Measurements from ENCODE around the gene GP9.
"Not testable (repeated sequence)": the region's sequence is repeated elsewhere in the genome, so short reads cannot be mapped to it uniquely, and the experiment has no call there.

GP9 gene

DNA sequence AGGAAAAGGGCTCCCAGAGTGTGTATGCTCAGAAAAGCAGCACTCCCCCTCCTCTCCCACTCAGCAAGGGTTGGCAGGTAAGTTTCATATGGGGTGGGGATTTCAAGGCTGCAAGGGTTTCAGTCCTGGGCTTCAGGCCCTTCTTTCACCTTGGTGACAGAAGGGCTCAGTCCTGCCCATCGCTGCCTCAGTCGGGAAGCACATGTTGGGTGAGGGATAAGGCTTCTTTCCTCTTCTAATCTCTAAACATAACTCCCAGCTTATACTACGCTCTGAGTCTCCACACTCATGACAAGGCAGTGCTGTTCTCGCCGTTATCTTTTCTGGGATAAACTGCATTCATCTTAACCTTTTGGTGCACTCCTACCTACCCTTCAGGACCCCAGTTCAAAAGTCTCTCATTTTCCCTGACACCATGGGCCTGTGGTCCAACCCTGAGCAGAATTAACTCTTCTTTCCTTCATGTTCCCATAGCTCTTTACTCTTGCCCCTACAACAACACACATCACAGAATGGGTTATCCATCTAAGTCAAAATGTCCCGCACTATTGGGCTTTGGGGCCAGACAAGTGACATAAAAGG, 44.0 kb downstream of the GP9 start:
- Histone ChIP-seq H3K4me1 (ENCODE audit: control insufficient read depth in 1 of 2, insufficient read depth in 1 of 2, low read depth in 1 of 2, low read length in 1 of 2) (no peaks in the 10 kb centered on the region), H3K27ac (no peak overlapping the region), H3K4me3 (ENCODE audit: low read depth in 1 of 2, low read length in 1 of 2) (no peak overlapping the region), H3K9me3 (no peaks in the 10 kb centered on the region), H3K27me3 (no peaks in the 10 kb centered on the region), H3K36me3 (peaks cover 78% of the 10 kb centered on the region)
- TF ChIP-seq, protein P1, sequence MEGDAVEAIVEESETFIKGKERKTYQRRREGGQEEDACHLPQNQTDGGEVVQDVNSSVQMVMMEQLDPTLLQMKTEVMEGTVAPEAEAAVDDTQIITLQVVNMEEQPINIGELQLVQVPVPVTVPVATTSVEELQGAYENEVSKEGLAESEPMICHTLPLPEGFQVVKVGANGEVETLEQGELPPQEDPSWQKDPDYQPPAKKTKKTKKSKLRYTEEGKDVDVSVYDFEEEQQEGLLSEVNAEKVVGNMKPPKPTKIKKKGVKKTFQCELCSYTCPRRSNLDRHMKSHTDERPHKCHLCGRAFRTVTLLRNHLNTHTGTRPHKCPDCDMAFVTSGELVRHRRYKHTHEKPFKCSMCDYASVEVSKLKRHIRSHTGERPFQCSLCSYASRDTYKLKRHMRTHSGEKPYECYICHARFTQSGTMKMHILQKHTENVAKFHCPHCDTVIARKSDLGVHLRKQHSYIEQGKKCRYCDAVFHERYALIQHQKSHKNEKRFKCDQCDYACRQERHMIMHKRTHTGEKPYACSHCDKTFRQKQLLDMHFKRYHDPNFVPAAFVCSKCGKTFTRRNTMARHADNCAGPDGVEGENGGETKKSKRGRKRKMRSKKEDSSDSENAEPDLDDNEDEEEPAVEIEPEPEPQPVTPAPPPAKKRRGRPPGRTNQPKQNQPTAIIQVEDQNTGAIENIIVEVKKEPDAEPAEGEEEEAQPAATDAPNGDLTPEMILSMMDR (IDR thresholded peaks at IDR 0.05) = no peak

DNA sequence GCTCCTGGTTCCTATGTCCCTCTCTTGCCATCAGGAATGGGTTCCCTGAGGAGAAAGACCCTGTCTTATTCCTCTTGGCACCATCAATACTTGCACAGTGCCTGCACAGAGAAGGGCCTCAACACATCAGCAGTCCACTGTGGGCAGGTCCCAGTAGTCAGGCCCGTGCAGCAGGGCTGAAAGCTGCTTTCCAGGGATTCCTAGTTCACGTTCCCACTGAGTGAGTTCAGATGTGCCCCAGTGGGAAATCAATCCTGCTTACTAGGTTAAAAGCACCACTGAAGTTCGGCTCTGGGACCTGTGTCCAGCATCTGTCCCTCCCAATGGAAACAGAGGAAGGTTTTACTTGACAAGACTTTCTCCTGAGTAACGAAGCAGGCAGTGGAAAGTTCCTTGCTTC, 45.3 kb downstream of the GP9 start:
- Histone ChIP-seq H3K9me3 (no peaks in the 10 kb centered on the region), H3K4me3 (ENCODE audit: low read depth in 1 of 2, low read length in 1 of 2) (no peak overlapping the region), H3K27ac (no peak overlapping the region), H3K4me1 (ENCODE audit: control insufficient read depth in 1 of 2, insufficient read depth in 1 of 2, low read depth in 1 of 2, low read length in 1 of 2) (no peaks in the 10 kb centered on the region), H3K27me3 (no peaks in the 10 kb centered on the region), H3K36me3 (peaks cover 81% of the 10 kb centered on the region)
- TF ChIP-seq, protein P1 (IDR thresholded peaks at IDR 0.05) = no peak

DNA sequence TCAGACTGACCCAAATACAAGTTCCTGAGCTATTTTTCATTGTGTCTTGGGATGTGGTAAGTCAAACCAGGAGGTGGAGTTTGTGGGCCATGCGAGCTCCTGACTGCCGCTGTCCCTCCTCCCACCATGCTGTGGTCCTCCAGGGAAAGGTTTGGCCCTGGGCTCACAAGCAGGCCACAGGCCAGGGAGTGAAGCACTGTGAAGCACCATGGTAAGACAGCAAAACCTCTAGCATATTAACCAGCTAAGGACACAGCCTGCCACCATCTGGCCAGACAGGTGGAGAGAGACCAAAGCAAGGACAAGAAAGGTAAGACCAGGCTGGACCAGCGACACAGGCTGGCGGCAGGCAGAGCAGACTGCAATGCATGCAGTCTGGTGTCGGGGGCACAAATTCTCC, 45.7 kb downstream of the GP9 start:
- H3K4me3 ChIP-seq (ENCODE audit: low read depth in 1 of 2, low read length in 1 of 2) = no peak overlapping the region
- H3K4me1 ChIP-seq (ENCODE audit: control insufficient read depth in 1 of 2, insufficient read depth in 1 of 2, low read depth in 1 of 2, low read length in 1 of 2) = no peaks in the 10 kb centered on the region
- H3K9me3 ChIP-seq = no peaks in the 10 kb centered on the region
- no peak overlapping the region for H3K27ac ChIP-seq
- TF ChIP-seq, protein P1 (IDR thresholded peaks at IDR 0.05) = no peak
- H3K36me3 ChIP-seq = peaks cover 81% of the 10 kb centered on the region
- no peaks in the 10 kb centered on the region for H3K27me3 ChIP-seq

DNA sequence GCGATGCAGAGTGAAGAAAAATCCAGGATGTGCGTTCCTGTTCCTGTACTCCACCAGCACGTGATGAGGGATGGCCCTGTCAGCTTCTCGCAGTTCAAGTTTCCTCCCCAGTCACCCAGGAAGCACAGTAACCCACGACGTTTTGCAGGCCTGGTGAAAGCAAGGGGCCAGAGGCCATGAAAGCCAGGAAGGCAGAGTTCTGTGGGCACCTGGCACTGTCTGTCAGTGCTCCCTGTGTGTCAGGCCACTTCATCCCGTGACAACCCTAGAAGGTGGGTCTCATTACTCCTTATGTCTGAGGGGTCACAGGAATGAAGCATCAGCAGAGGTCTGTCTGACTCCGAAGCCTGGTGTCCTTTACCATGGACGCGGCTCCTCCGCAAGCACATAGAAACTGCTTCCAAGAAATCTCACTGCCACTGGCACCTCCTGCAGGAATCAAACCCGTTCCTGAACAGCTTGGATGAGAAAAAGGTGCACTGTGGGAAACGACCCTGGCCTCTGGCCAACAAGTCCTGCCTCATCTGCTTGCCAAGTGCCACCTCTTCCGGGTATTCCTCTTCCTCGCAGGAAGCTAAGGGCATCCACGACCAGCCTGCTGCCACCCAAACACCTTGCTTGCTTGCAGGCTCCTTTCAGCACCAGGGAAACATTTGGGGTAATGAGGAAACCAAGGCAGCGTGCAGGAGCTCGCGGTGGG, 46.4 kb downstream of the GP9 start:
- no peaks in the 10 kb centered on the region for H3K27me3 ChIP-seq
- H3K27ac ChIP-seq = no peak overlapping the region
- TF ChIP-seq, protein P1 (IDR thresholded peaks at IDR 0.05) = no peak
- H3K36me3 ChIP-seq = peaks cover 78% of the 10 kb centered on the region
- H3K4me1 ChIP-seq (ENCODE audit: control insufficient read depth in 1 of 2, insufficient read depth in 1 of 2, low read depth in 1 of 2, low read length in 1 of 2) = peaks cover 3 to 4% of the 10 kb centered on the region in 2 experiments
- H3K9me3 ChIP-seq = no peaks in the 10 kb centered on the region
- no peak overlapping the region for H3K4me3 ChIP-seq (ENCODE audit: low read depth in 1 of 2, low read length in 1 of 2)

DNA sequence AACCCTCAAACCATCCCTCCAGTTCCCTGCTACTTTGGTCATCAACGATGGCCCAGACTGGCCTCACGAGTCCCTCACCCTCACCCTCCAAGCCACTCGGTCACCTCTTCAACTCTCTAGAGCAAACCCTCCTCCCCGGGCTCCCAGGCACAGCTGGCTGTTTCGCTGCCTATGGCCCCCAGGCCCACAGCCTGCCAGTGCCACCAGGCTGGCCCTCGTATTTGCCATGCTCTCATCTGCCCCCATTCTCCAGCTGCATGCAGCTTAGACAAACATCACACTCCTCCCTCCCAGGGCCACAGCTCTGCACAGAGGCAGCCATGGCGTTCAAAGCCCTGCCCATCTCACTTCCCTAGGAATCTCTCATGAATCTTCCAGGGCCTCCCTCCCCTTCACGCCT, 47.2 kb downstream of the GP9 start:
- H3K9me3 ChIP-seq = no peaks in the 10 kb centered on the region
- TF ChIP-seq, protein P1 (IDR thresholded peaks at IDR 0.05) = no peak
- H3K36me3 ChIP-seq = peaks cover 77% of the 10 kb centered on the region
- H3K4me3 ChIP-seq (ENCODE audit: low read depth in 1 of 2, low read length in 1 of 2) = no peak overlapping the region
- H3K27ac ChIP-seq = no peak overlapping the region
- no peaks in the 10 kb centered on the region for H3K27me3 ChIP-seq
- H3K4me1 ChIP-seq (ENCODE audit: control insufficient read depth in 1 of 2, insufficient read depth in 1 of 2, low read depth in 1 of 2, low read length in 1 of 2) = peaks cover 9 to 12% of the 10 kb centered on the region in 2 experiments

DNA sequence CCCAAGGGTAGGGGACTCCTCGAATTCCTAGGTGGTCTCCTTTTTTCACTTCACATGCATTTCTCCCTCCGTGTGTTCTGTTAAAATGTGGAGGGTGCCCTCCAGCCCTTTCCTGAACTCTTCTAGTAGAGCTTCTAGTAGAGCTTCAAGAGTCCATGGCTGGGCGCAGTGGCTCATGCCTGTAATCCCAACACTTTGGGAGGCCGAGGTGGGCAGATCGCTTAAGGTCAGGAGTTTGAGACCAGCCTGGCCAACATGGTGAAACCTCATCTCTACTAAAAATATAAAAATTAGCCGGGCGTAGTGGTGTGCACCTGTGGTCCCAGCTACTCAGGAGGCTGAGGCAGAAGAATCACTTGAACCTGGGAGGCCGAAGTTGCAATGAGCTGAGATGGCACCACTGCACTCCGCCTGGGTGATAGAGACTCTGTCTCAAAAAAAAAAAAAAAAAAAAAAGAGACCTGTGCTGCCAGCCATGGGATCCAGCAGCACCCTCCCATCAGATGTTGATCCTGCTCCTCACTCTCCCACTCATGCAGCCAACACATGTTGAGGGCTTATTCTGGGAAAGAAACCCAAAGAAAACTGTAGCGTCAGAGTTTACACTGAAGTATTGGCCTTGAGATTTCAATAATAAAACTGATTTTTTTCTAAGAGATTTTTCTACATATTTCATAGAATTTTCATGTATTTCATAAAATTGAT, 50.6 kb downstream of the GP9 start:
- H3K4me3 ChIP-seq (ENCODE audit: low read depth in 1 of 2, low read length in 1 of 2); H3K27me3 ChIP-seq; H3K9me3 ChIP-seq; H3K27ac ChIP-seq: not testable (repeated sequence)
- Histone ChIP-seq H3K36me3 (peaks cover 87% of the 10 kb centered on the region), H3K4me1 (ENCODE audit: control insufficient read depth in 1 of 2, insufficient read depth in 1 of 2, low read depth in 1 of 2, low read length in 1 of 2) (peaks cover 18 to 23% of the 10 kb centered on the region in 2 experiments)
